GM12892 (cell line): Measurements from ENCODE around the gene ZNF316.

Source experiments
- POLR2A ChIP-seq: IDR thresholded peaks from 2 replicates; pipeline ENCODE4 v1.6.1; 2011; ENCODE audit warnings: low read depth, low read length, control low read depth
- POLR2AphosphoS5 ChIP-seq: IDR thresholded peaks from 2 replicates; pipeline ENCODE4 v1.6.1; 2011; ENCODE audit warnings: low read depth, low read length, control low read depth

GRCh38 chr7:6680146-6680545, 43.0 kb downstream of the ZNF316 start:
- TF ChIP-seq POLR2A (no peak), POLR2AphosphoS5 (no peak)
